CD4-positive, alpha-beta T cell treated with Interleukin-6 at 100 ng/mL for 8 hours (primary cell): ENCODE results near the gene YJEFN3.

Experiments
- DNase-seq: peaks from one replicate; pipeline ENCODE4 v3.0.0-alpha.2; 2020; ENCODE audit warnings: mixed read lengths, low spot score

Gene YJEFN3

DNA sequence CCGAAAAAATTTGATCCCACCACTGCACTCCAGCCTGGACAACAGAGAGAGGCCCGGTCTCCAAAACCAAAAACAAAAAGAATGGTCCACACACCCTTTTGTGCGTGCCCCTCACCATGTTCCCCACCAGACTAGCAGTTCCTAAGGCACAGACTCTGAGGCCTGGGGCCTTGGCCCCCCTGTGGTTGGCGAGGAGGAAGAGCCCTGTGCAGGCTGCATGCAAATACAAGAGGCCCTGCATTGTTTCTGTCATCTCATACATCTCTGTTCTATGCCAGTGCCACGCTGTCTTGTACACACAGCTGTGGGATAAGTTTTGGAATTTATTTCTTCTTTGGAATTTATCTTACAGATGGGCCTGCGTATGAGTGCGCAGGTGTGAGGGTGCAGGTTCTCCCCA is 4.7 kb upstream of the YJEFN3 start:
- DNase-seq, result no peak

DNA sequence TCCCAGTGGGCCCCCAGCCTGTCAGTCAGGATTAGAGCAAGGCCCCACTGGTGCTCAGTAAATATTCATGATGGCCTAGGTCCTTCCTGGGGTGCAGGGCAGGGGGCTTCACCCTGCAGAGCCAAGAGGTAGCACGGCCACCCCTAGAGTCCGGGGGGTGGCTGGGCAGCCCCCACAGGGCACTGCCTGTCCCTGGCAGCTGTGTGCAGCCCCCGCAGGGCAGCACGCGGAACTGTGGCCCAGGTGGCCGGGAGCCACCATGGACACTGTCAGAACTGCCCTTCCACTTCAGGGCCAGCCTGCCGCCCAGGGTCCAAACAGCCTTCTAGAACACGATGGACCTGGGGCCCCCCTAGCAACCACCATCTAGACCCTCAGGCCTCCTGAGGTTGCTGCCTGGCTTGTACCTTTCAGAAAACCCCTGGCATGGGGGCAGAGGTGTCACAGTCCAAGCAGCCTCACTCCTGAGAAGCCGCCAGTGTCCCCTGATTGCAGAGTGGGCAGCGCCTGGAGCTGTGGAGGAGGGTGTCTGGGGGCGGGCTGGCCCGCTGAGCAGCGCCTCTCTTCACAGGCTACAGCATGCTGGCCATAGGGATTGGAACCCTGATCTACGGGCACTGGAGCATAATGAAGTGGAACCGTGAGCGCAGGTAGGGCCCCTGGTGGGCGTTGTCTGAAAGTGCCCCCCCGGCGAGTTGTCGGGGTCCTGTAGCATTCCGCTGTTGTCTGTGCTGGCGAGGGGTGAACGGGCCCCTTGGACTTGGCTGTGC is 2.9 kb upstream of the YJEFN3 start:
- no peak for DNase-seq

DNA sequence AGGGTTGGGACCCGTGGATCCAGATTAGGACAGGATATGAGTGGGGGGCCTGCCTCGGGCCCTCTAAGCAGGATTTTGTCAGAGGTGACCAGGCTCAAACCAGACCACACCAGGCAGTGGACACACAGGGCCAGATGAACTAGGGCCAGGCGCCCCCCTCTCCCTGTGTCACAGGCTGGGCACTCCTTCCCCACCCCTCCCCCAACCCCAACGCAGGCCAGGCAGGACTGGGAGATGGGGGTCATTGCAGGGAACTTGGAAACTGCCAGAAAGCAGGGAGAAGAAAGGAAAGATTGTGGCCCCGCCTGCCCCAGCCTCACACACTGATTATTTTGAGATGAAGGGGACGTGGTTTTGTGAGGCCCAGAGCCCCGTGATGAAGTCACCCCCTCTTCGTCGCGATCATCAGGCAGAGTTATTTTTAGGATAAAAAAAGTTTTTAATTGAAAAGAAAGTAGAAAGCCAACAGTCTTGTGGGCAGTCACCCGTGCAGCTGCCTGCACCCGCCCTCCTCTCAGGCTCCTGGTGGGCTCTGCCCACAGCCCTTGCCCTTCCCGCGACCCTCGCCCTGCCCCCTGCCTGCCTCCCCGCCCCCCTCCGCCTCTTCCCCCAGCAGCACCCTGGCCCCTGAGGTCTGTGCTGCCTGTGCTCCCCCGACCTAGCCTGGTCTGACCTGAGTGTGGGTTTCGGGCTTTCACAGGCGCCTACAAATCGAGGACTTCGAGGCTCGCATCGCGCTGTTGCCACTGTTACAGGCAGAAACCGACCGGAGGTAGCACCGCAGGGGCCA is 1.9 kb upstream of the YJEFN3 start:
- no peak for DNase-seq

DNA sequence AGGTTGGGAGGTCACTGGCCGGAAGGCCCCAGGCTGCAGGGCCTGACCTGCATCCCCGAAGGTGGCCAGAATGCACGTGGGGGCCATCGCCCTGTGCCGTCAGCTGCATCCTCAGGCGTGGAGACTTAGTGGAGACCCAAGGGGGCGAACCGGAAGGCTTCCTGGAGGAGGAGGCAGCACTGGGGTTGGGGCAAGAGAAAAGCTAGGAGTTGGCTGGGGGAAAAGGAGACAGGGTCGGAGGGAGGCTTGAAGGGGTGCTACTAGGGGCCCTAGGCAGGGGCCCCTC is 1.4 kb upstream of the YJEFN3 start:
- DNase-seq, result no peak

DNA sequence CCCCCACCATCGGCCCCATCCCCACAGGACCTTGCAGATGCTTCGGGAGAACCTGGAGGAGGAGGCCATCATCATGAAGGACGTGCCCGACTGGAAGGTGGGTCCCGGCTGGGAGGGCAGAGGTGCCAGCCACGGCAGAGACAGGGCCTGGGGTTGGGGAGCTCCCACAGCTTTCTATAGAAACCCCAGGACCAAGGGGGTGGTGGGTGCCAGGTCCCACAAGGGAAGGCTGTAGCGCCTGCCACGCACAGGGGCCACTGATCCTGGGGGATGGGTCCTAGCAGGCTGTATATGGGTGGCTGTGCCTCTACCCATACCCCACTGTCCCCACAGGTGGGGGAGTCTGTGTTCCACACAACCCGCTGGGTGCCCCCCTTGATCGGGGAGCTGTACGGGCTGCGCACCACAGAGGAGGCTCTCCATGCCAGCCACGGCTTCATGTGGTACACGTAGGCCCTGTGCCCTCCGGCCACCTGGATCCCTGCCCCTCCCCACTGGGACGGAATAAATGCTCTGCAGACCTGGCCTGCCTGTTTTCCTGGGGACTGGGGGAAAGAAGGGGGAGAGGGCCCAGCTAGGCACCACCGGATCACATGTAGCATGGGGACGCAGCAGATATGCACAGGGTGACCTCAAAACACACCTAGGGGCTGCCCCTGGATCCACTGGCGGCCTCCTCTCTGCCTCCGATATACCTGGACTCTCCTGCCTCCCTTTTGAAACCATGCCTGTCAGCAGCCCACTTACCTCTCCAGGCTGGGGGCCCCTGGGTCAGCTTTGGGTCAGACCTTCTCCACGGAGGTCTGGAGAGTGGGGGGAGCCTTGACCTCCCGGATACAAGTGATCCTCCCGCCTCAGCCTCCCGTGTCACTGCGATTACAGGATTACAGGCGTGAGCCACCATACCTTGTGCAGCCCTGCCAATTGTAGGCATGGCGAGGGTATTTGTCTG is 761 bp upstream of the YJEFN3 start:
- DNase-seq, result no peak

DNA sequence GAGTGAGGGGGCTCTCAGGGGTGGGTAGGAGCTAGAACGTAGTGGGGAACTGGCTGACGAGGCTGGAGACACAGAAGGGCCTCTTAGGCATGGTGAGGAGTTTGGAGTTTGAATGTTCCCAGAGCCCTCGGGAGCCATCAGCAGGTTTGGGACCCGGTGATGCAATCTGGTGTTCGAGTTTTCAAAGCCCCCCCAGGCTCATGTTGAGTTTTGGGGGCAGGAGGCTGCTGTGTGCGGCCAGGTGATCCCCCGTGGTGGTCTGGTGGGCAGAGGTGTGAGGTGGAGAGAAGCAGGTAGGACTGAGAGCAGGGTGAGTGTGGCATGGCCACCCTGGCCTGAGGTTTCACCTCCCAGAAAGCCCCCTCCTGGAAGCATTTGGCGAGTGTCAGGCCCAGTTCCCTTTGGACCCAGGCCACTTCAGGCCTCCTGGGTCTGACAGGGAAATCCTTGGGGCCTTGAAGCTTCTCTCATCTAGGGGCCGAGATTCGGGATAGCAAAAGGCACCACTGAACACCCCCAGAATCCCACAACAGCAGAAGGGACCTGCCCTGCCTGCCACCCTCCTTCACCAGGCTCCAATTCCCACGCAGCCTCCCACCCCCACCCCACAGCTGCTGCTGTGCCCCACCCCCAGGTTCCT is 1.2 kb downstream of the YJEFN3 start:
- DNase-seq, result no peak

DNA sequence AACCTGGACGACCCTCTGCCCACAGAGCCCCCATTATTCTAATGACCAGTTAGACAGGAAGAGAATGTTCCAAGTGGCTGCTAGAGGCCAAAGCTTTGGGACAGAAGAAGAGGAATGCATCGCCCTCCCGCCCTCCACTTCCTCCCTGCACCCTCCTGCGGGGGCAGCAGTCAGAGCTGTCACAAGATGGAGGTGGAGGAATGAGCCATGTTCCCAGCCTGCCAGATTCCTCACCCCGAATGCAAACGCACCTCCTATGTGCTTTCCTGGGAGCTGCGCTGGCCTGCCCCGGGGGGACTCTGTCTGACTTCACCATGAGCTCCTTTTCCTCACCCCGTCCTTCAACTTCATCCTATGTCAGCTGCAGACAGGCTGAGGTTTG is 1.7 kb downstream of the YJEFN3 start:
- no peak for DNase-seq

DNA sequence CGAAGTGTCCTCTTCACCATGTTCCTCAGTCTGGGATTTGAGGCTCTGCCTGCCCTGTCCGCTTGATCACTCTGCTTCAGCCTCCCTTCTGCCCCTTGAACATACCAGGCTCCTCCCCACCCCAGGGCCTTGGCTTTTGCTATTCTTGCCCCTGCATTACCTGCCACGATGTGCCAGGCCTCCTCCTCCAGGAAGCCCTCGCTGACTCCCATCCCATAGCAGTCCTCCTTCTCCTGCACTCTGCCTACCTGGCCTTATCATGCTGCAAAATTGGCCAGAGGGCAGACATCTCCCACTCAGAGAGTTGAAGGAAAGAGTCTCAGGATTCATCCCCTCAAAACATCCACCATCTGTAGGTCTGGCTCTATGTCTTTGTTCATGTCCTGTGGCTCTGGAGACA is 2.2 kb downstream of the YJEFN3 start:
- no peak for DNase-seq

DNA sequence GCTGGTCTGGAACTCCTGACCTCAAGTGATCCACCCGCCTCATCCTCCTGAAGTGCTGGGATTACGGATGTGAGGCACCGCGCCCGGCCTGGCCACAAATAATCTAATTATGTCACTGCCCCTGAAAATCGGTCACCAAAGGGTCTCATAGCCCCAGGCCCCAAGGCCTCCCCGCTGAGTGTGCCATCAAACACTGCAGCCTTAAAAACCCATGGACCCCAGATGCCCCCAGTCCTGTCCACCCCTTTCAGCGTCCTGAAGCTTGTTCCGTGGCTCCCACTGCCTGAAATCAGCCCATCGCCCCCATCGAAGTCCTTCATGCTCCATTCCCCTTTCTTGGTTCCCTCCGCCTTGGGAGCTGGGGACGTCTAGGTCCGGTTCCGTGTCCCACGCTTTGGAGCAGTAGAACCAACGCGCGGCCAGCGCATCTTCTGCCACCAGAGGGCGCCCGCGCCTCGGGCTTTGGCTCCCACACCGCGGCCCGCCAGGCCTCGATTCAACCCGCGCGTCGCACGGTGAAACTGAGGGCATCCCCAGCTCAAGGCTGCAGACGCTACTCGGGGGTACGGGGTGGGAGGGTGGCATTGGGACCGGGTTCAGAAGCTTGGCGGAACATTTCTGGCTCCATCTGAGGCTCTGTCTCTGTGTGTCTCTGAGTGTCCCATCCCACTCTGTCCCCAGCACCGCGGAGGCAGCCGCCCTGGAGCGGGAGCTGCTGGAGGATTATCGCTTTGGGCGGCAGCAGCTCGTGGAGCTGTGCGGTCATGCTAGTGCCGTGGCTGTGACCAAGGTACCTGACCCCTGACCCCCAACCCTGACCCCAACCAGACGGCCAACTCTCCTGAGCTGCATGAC is 3.5 kb downstream of the YJEFN3 start:
- peak; percentile 82 for DNase-seq

DNA sequence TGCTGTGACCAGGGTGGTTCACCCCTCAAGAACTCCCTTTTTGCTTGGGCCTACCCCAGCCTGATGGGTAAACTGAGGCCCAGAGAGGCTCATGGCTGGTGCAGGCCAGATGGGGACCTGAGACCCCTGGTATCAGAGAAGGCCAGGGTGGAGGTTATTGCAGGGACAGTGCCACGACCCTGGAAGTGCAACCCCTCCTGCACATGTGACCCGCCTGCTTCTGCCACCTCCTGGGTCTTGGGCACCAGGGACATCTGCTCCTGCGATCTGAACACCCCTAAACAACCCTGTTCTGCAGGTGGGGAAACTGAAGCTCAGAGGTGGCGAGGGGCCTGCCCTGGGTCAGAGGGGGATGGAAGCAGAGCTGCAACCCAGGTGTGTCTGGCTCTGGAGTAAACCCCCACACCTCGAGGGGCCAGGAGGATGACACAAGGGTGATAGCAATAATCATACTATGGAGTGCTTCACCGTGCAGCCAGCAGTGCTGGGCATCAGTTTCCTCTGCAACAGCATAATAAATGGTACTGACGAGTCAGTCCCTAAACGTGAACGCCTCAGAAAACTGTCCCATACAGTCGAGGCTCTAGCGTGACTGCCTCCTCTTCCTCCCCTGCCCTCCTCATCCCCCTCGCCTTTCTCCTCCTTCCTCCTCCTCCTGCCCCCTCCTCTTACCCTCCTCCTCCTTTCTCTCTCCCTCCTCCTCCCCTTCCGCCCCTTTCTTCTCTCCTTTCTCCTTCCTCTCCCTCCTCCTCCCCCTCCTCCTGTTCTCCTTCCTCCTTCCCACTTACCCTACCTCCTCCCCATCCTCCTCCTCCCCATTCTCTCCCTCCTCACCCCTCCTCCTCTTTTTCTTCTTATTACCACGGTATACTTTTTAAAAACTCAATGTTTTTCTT is 4.3 kb downstream of the YJEFN3 start:
- DNase-seq, result no peak

DNA sequence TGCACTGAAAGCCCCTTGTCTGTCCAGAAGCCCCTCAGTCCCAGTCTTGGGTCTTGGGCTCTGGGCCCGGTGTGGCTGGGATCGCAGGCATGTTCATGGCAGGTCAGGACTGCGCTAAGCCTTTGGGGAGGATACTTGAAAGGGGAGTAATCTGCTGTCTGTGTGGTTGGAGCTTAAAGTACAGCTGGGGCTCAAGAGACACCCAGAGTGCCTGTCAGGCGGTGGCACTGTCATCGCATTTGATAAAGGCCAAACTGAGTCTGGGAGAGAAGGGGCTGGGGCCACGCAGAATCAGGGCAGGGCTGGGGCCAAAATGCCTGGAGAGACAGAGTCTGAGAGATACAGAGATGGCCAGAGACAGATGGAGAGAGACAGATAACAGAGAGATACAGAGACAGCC is 5.1 kb downstream of the YJEFN3 start:
- no peak for DNase-seq

DNA sequence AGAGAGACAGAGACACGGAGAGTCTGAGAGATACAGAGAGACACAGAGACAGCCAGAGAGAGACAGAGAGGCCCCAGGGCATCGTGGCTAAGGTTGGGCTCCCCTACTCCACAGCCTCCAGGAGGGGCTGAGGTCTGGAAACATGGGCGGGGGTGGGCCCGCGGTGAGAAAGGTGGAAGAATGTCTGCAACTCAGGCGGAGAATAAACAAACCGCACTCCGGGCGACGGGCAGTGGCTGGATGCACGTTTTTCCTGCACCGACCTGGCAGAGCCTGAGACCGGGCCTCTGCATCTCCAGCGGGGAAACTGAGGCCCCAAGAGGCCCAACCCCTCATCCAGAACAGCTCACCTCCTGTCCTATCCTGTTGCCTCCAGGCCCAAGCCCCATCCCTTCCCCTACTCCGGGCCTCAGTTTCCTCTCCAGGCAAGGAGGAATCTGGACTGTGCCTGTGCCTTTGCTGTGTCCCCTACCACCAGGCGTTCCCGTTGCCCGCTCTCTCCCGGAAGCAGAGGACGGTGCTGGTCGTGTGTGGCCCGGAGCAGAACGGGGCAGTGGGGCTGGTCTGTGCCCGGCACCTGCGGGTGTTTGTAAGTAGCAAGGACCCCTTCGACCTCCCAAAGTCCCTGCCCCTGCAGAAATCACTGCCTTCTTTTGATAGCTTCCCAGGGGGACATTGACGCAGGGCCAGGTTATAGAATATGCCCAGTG is 6.0 kb downstream of the YJEFN3 start:
- no peak for DNase-seq

DNA sequence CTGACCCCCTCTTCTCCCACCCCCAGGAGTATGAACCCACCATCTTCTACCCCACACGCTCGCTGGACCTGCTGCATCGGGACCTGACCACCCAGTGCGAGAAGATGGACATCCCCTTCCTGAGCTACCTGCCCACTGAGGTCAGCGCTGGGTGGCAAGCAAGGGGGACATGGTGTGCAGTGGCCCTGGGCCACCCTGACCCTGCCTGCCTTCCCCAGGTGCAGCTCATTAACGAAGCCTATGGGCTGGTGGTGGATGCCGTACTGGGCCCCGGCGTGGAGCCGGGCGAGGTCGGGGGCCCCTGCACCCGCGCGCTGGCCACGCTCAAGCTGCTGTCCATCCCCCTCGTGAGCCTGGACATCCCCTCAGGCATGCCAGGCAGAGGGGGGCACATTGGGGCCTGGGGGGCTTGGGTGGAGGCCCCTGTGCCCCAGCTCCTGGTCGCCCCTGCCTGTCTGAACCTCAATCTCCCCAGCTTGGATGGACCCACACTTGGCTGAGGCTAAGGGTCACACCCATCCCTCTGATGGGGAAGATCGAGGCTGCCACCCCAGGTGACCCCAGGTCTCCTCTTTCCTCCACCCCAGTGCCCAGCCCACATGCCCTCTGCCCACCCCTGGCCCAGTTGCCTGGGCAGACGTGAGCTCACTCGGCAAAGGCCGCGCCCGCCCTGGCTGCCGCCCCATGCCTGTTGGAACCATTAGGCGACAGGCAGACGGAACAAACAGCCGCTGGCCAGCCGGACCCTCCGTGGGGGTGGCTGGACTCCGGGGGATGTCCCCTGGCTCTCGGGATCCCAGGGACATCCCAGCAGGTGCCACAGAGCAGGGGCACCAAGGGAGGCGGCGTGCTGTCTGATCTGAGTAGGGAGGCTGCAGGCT is 6.8 kb downstream of the YJEFN3 start:
- DNase-seq, result no peak

DNA sequence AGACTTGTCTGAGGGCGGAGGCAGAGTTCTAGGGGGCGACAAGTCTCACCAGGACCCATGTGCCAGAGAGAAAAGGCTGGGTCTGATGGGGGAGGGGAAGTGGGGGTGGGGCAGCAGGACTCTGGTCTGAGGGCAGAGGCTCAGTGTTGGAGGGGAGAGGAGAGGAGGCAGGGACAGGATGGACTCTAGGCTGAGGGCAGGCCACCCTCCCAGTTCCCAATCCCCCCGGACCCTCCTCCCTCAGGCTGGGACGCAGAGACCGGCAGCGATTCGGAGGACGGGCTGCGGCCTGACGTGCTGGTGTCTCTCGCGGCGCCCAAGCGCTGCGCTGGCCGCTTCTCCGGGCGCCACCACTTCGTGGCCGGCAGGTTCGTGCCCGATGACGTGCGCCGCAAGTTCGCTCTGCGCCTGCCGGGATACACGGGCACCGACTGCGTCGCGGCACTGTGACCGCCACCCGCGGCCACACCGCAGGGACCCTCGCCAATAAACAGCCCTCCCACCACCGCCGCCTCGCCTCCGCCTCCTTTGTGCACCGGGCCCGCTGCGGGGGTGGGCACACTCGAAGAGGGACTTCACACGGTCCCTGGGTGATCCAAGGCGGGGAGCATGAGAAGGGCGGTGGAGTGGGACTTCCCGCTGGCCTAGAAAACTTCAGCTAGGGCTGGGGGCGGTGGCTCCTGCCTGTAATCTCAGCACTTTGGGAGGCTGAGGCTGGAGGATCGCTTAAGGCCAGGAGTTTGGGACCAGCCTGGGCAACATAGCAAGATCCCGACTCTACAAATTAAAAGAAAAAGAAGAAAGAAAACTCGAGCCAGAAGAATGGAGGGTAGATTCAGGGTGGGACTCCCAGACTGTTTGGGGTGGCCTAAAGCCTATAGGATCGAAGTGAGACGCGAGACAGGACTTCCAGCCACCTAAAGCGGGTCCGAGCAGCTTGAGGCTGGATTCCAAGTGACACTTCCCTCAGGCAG is 8.7 kb downstream of the YJEFN3 start:
- no peak for DNase-seq

DNA sequence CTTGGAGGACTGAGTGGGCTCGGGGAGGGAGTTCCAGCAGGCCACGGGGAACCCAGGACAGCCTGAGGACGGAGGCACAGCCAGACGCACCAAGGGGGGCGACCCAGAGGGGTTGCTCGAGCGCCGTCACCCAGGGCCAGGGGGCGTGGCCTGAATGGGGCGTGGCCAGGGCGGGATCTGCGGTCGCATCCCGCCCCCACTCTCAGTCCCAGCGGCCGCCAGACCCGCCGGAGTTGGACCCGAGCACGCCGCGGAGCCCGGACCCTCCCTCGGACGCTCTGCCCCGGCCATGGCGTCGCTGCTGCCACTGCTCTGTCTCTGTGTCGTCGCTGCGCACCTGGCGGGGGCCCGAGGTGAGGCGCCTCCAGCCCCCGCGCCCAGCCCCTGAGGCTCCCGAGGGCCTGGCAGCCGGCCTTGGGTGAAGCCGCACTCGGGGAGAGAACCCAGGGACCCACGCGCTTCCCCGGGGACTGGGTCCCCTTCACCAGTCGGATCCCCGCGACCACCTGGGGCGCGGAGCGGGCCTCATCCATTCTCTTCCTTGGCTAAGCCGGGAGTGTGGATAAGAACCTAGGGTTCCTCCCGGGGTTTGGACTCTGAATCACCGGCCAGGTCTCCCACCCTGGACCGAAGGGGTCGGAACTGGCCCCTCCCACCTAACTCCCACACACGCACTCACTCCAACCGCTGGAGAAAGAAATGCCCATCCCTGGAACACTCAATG is 9.5 kb downstream of the YJEFN3 start, which contains the start of gene CILP2:
Gene CILP2, plus strand, starts transcription at position 205 of the 724 bp plus-strand sequence. Its CDS starts 85 bp downstream, at position 290.
- no peak for DNase-seq

DNA sequence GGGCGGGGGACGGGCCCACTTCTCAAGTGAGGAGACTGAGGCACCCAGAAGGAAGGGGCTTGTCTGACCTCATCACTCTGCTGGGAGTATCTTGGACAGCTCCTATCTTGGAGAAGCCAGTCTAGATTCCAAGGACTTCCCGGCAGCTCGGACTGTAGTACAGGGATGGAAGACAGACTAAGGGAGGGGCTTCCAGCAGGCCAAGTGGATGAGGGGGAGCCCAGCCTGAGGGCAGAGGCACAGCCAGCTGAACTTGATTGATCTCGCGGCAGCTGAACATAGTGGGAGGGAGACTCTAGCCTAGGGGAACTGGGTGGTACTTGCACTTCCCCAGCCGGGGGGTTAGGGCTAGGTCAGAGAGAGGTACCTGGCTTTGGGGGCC is 10.1 kb downstream of the YJEFN3 start:
- no peak for DNase-seq

DNA sequence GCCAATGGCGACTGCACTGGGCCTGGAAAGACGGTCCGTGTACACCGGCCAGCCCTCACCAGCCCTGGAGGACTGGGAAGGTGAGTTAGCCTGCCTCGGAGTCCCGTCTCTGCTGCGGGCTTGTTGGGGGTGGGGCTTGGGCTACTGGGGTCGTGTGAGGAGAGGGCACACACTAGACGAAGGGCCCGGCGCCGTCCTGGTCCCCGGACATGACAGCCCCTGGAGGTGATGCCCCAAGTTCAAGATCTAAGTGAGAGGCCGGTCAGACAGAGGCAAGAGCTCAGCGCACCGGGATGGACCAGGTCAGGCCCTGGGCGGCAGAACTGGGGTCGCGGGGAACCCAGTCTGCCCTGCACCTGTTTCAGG is 11.0 kb downstream of the YJEFN3 start:
- DNase-seq, result no peak
